NCI-H2196 (cell line): ENCODE data around the gene GH1.
"Not testable (repeated sequence)": the region's sequence is repeated elsewhere in the genome, so short reads cannot be mapped to it uniquely, and the experiment has no call there.

Experiments used
- DNase-seq: peaks from one replicate; lab custom pipeline; 2025; ENCODE audit not compliant: unreplicated experiment; lab: John Stamatoyannopoulos, UW

The GH1 gene

DNA sequence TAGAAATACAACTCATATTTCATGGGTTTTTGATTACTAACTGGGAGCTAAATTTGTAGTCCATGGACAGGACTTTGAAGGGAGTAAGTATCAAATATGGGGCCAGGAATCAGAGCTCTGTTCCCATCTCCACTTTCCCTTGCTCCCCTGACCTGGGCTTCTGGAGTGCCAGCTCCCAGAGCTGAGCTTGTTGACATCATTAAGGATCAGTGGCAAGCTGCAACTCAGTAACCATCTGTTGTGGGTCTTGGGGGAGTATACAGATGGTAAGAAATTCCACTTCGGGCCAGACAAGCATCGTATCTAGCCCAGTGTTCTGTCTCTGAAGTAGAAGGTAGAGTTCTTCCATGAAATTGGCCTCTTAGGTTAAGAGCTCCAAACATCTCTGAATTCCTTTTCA lies 16.7 kb downstream of the GH1 start:
- DNase-seq = not testable (repeated sequence)

DNA sequence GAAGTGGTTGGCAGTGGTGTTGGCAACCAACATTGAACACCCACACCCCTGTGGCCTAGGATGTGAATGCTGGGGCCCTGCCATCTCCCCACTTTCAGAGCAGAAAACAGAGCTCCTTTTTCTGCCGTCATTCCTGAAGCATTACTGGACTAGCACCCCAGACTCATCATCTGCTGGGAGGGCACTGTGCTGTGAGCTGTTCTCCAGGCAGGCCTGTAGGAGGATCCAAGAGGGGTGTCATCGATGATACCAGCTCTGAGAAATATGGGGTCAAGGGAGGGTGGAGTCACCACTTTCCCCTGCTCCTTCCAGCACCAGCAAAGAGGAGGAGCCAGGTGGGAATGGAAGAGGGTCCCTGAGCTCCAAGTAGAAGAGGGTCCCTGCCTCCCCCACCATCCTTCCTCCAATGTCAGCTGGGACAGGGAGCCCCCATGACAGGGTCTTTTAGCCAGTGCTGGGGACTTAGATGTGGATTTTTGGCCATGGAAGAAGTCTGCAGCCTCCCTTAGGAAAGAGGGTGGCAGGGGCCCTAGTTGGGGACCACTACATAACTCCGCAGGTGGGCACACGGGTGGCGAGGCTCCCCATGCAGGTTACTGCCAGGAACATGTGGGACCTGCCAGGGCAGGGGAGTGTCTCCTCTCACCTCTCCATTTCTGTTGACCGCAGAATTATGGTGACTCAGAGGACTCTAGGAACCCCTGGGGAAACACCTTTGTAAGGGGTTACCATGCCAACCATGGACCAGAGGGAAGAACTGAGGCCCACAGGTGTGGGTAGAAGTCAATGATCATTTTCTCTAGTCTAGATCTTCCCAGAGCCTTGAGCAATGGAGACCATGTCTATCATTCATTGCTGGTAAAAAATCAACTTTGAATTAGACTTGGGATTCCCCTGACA lies 19.5 kb downstream of the GH1 start:
- DNase-seq = not testable (repeated sequence)

DNA sequence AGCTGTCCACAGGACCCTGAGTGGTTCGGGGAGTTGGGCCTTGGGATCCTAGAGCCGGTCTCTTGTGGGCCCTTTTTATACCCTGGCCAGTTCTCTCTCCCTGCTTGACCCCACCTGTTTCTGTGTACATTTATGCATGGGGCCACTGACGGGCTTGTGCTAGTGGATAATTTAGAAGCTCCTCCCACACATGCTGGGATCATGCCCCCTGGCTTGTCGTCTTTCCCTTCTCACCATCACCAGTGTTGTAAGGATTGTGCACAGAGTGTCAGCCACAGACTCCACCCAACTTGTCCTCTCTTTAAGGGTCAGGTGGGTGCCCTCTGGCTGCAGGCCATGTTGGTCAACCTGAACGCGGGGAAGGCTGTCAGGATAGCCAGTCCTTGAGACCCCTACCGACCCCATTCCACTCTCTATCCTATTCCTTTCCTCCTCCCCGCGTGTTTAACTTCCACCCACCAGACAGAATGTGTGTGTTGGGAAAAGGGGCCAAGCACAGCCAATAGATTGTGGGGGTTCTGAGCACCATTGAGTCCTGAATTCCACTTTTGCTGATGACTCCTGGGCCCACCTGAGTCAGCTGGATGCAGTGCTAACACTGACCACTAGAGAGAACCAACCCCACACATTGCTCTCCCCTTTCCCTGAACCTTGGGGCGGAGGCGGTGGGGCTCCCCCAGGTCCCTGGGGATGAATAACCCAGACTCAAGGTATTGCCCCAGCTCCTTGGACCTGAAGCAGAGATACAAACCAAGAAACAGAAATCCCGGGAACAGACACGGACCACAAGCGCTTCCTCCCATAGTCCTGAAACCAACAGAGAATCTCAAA lies 21.9 kb downstream of the GH1 start, which contains the start of gene CSH1:
Gene CSH1 (minus strand): TSS at position 51 of the 831 bp plus-strand sequence. CDS start 63 bp downstream, outside the sequence.
- DNase-seq = not testable (repeated sequence)

DNA sequence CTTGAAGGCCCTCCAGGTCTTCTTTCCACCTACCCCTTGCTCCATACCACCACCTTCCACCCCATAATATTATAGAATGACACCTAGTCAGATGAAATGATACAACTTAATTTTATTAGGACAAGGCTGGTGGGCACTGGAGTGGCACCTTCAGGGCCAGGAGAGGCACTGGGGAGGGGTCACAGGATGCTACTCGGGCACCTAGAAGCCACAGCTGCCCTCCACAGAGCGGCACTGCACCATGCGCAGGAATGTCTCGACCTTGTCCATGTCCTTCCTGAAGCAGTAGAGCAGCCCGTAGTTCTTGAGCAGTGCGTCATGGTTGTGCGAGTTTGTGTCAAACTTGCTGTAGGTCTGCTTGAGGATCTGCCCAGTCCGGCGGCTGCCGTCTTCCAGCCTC lies 23.8 kb downstream of the GH1 start:
- not testable (repeated sequence) for DNase-seq

DNA sequence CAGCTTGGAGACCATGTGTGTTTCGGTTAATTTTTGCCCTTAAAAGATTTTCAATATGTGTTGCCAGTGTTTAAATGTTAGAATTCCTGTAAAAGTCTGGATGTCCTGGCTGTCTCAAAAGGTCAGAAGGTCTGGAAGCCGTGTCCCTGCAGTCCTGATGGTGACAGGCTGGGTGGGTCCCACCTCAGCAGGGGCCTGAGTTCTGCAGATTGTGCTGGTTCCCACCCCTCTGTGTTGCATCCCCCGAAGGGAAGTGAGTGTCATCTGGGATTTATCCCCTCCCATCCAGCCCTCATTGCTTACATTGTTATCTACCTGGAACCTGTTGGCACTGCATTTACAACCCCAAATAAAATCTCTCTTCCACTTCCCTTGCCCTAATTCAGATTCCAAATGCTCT lies 24.6 kb downstream of the GH1 start:
- not testable (repeated sequence) for DNase-seq

DNA sequence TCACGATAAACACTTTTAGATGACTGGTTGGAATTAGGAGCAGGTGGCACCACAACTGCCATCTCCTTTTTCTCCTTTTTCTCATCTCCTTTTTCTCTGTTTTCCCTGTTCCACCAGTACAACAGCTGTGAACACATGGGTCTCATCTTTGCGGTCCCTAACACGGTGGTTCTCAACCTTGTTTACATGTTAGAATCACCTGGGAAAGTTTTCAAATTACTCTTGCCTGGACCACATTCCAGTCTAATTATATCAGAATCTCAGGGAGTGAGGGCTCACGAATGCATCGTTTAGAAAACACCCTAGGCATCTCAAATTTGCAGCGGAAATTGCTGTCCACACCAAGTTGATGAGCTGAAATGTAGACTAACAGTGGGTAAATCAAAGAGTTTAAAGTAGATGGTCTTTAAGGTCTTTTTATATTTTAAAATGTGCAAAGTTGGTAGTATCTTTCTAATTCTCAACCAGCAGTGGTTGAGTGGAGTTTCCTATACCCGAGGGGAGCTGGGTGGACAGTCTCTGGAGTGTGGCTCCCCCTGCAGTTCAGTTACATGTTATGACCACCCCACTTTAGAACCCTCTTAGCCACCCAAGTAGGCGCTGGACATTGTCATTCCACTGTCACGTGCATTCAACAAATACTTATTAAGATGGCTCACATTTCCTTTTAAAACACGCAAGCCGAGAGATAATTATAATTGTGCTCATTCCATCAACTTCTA lies 26.2 kb downstream of the GH1 start:
- DNase-seq = not testable (repeated sequence)

DNA sequence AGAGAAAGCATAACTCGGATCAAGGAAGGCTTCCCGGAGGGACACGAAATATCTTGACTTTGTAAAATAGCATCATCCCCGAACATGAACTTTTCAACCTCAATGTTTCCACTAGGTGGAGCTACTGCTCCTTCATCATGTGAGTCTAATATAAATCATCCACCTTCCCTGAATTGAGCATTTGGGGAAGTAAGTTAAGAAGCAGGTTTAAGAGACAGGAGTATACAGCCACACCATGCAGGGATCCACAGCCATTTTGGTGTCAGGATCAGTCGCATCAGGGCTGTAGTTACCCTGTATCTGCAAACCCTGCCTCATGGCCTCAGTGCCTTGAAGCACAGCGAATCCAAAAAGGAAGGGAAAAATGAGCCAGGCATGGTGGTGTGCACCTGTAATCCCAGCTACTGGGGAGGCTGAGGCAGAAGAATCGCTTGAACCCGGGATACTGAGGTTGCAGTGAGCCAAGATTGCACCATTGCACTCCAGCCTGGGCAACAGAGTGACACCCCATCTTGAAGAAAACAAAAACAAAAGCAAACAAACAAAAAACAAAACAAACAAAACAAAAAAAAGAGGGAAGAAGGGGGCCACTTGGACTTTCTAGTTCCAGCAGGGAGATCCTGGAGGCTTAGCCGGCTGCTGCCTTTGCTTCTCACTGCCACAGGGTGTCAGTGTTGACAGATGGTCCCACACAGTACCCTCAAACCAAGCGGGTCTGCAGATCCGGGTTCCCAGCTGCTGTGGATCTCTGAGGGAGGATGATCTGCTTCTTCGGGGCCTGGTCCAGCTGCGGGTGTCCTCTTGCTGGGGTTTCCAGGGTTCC lies 29.4 kb downstream of the GH1 start:
- DNase-seq = peak; percentile 44

DNA sequence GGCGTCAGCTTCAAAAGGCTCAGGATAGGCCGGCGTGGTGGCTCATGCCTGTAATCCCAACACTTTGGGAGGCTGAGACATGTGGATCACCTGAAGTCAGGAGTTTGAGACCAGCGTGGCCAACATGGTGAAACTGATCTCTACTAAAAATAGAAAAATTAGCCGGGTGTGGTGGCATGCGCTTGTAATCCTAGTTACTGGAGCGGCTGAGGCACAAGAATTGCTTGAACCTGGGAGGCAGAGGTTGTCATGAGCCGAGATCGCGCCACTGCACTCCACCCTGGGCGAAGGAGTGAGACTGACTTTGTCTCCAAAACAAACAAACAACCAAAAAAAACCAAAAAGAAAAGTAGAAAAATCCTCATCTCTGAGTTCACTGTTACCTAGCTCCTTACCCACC lies 33.5 kb downstream of the GH1 start:
- DNase-seq = not testable (repeated sequence)

DNA sequence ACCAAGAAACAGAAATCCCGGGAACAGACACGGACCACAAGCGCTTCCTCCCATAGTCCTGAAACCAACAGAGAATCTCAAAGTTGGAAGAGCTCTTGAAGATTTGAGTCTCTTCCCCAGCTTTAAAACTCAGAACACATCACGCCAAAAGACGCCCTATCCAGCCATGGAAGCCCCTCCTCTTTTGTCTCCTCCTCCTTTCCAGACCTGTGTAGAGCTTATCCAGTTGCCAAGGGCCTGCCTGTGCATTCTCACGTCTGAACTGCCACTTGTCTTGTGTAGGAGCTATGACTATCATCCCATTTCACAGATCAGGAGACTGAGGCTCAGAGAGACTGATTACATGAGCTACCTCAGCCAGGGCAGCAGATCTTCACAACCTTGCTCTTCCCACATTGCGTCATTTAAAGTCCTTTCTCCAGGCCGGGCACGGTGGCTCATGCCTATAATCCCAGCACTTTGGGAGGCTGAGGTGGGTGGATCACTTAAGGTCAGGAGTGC lies 36.0 kb downstream of the GH1 start:
- not testable (repeated sequence) for DNase-seq

DNA sequence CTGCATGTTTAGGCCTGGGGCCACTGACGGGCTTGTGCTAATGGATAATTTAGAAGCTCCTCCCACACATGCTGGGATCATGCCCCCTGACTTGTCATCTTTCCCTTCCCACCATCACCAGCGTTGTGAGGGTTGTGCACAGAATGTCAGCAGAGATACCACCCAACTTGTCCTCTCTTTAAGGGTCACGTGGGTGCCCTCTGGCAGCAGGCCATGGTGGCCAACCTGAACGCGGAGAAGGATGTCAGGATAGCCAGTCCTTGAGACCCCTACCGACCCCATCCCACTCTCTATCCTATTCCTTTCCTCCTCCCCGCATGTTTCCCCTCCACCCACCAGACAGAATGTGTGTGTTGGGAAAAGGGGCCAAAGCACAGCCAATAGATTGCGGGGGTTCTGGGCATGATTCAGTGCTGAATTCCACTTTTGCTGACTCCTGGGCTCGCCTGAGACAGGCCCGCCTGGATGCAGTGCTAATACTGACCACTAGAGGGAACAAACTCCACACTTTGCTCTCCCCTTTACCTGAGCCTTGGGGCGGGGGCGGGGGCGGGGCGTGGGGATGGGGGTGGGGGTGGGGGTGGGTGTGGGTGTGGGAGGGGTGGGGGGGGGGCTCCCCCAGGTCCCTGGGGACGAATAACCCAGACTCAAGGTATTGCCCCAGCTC lies 36.6 kb downstream of the GH1 start, which contains the start of gene GH2:
Gene GH2 (minus strand): TSS at position 10 of the 667 bp plus-strand sequence. CDS start 143 bp downstream, outside the sequence.
- peak; percentile 43 for DNase-seq

DNA sequence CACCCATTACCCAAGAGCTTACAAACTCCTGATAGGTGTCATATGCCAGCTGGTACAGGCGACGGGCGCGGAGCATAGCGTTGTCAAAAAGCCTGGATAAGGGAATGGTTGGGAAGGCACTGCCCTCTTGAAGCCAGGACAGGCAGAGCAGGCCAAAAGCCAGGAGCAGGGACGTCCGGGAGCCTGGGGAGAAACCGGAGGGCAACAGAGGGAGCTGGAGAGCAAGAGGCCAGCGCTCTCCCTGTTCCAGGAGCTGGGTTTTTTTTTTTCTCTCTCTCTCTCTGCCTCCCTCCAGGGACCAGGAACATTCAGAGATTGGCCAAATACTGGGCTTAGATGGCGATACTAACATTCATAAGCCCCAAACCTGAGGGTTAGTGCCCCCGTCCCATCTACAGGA lies 37.3 kb downstream of the GH1 start:
- DNase-seq = not testable (repeated sequence)

DNA sequence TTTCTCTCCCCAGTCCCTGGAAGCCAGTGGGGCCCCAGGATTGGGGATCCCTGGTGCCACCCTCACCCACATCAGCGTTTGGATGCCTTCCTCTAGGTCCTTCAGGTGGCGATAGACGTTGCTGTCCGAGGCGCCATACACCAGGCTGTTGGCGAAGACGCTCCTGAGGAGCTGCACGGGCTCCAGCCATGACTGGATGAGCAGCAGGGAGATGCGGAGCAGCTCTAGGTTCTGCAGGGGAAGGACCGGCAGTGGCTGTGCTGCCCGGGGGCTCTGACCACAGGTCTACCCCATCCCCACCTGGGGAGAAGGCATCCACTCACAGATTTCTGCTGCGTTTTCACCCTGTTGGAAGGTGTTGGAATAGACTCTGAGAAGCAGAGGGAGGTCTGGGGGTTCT lies 37.9 kb downstream of the GH1 start:
- no peak for DNase-seq

DNA sequence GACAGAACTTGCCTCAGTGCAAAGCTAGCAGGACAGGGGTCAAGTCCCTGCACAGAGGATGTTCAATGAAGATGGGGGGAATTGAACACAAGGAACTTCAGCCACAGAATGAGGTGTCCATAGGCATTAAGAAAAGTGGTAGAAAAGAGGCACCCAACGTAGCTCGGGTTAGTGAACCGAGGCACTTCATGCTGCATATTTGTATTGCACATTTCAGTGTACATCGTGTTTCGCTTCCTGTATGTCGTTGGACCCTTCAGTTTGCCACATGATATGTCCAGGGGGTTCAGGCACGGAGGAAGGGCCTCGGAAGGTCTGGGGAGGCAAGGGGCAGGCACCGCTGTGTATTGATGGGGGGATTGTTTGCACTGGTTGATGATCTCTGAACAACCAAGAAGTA lies 40.2 kb downstream of the GH1 start:
- not testable (repeated sequence) for DNase-seq

DNA sequence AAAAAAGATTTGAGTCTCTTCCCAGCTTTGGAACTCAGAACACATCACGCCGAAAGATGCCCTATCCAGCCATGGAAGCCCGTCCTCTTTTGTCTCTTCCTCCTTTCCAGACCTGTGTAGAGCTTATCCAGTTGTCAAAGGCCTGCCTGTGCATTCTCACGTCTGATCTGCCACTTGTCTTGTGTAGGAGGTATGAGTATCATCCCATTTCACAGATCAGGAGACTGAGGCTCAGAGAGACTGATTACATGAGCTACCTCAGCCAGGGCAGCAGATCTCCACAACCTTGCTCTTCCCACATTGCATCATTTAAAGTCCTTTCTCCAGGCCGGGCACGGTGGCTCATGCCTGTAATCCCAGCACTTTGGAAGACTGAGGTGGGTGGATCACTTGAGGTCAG lies 43.9 kb downstream of the GH1 start:
- DNase-seq = not testable (repeated sequence)

DNA sequence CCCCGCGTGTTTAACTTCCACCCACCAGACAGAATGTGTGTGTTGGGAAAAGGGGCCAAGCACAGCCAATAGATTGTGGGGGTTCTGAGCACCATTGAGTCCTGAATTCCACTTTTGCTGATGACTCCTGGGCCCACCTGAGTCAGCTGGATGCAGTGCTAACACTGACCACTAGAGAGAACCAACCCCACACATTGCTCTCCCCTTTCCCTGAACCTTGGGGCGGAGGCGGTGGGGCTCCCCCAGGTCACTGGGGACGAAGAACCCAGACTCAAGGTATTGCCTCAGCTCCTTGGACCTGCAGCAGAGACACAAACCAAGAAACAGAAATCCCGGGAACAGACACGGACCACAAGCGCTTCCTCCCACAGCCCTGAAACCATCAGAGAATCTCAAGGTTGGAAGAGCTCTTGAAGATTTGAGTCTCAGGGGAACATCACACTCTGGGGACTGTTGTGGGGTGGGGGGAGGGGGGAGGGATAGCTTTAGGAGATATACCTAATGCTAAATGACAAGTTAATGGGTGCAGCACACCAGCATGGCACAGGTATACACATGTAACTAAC lies 44.5 kb downstream of the GH1 start:
- not testable (repeated sequence) for DNase-seq

DNA sequence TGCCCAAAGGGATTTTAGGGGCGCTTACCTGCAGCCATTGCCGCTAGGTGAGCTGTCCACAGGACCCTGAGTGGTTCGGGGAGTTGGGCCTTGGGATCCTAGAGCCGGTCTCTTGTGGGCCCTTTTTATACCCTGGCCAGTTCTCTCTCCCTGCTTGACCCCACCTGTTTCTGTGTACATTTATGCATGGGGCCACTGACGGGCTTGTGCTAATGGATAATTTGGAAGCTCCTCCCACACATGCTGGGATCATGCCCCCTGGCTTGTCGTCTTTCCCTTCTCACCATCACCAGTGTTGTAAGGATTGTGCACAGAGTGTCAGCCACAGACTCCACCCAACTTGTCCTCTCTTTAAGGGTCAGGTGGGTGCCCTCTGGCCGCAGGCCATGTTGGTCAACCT lies 45.1 kb downstream of the GH1 start, which contains the start of gene CSH2:
Gene CSH2 (minus strand): TSS at position 101 of the 400 bp plus-strand sequence. CDS start 63 bp downstream, at position 38.
- not testable (repeated sequence) for DNase-seq

DNA sequence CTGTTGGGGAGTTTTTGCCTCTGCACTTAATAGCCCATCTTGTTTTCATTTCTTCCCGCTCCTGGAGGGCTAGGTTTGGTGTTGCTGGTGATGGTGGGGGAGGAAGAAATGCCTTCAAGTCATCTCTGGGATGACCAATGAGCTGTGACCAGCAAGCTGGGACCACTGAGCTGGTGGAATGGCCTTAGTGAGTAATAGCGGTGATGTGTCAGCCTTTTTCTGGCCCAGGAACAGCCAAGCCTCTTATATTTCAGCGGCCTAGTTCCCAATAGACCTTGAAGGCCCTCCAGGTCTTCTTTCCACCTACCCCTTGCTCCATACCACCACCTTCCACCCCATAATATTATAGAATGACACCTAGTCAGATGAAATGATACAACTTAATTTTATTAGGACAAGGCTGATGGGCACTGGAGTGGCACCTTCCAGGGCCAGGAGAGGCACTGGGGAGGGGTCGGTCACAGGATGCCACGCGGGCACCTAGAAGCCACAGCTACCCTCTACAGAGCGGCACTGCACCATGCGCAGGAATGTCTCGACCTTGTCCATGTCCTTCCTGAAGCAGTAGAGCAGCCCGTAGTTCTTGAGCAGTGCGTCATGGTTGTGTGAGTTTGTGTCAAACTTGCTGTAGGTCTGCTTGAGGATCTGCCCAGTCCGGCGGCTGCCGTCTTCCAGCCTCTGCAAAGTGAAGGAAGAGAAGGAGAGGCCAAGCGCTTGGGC lies 46.8 kb downstream of the GH1 start:
- not testable (repeated sequence) for DNase-seq

DNA sequence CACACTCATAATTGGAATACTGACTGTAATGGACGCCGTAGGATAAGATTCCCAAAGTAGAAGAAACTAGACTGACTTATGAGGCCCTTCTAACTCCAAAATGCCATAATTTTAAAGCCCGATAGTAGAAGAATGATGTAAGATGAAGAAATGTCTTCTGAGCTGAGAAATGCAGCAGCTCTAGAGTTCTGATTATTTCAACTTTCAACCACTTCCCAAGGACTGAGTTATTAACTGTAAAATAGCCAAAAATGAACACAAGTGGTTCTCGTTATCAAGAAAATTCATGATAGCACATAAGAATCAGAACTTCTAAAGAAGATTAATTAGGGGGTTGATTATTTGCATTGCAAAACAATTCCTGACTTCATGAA lies 48.4 kb downstream of the GH1 start:
- not testable (repeated sequence) for DNase-seq
